ENCODE data around the gene RASAL2.

- TF ChIP-seq EZH2 (IDR thresholded peaks at IDR 0.05; ENCODE audit: insufficient read depth, low read length) = no peak
- TF ChIP-seq, protein P1, sequence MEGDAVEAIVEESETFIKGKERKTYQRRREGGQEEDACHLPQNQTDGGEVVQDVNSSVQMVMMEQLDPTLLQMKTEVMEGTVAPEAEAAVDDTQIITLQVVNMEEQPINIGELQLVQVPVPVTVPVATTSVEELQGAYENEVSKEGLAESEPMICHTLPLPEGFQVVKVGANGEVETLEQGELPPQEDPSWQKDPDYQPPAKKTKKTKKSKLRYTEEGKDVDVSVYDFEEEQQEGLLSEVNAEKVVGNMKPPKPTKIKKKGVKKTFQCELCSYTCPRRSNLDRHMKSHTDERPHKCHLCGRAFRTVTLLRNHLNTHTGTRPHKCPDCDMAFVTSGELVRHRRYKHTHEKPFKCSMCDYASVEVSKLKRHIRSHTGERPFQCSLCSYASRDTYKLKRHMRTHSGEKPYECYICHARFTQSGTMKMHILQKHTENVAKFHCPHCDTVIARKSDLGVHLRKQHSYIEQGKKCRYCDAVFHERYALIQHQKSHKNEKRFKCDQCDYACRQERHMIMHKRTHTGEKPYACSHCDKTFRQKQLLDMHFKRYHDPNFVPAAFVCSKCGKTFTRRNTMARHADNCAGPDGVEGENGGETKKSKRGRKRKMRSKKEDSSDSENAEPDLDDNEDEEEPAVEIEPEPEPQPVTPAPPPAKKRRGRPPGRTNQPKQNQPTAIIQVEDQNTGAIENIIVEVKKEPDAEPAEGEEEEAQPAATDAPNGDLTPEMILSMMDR (IDR thresholded peaks at IDR 0.05; ENCODE audit: insufficient read depth, low read depth, low read length) = no peak
Observed at GRCh38 chr1:178243890-178244289, 150.0 kb downstream of the RASAL2 start.
